HL-60 (cell line): ENCODE measurements around the gene TOX2.

Source experiments
- SPI1 ChIP-seq: IDR thresholded peaks from 2 replicates; pipeline ENCODE4 v1.6.1; 2012; ENCODE audit warnings: low read depth, mild to moderate bottlenecking, borderline replicate concordance
- TF ChIP-seq, protein P1 (sequence below): IDR thresholded peaks from one replicate; pipeline ENCODE4 v1.5.1; 2011; ENCODE audit warnings: low read length, control low read depth, inconsistent platforms; ENCODE audit not compliant: insufficient read depth

GRCh38 chr20:44097521-44098255, 183.0 kb downstream of the TOX2 start:
- TF ChIP-seq, protein P1, sequence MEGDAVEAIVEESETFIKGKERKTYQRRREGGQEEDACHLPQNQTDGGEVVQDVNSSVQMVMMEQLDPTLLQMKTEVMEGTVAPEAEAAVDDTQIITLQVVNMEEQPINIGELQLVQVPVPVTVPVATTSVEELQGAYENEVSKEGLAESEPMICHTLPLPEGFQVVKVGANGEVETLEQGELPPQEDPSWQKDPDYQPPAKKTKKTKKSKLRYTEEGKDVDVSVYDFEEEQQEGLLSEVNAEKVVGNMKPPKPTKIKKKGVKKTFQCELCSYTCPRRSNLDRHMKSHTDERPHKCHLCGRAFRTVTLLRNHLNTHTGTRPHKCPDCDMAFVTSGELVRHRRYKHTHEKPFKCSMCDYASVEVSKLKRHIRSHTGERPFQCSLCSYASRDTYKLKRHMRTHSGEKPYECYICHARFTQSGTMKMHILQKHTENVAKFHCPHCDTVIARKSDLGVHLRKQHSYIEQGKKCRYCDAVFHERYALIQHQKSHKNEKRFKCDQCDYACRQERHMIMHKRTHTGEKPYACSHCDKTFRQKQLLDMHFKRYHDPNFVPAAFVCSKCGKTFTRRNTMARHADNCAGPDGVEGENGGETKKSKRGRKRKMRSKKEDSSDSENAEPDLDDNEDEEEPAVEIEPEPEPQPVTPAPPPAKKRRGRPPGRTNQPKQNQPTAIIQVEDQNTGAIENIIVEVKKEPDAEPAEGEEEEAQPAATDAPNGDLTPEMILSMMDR = no peak
- no peak for TF ChIP-seq SPI1
